B cell (primary cell): ENCODE measurements around the gene ABCA1. TPM values are rescaled to one million over a fixed set of nuclear protein-coding genes. Genes with fewer than 3 reads are reported as not detected.

Experiments
- ATAC-seq: fragments of 200-7000 bp; cut with Tn5 transposase; one replicate; pipeline ENCODE4 v1.10.0; 2021; ENCODE audit warnings: low read depth, mild to moderate bottlenecking, moderate number of reproducible peaks, moderate library complexity
- CTCF ChIA-PET: fragments of 350-600 bp; sonication (Branson Sonifier 250); formaldehyde crosslinking; loops from one replicate; lab custom pipeline; 2021; ENCODE audit warnings: antibody characterized with exemption, inconsistent platforms; lab: Charles Lee
- POLR2A ChIA-PET: fragments of 350-600 bp; sonication (Branson Sonifier 250); formaldehyde crosslinking; loops from one replicate; lab custom pipeline; 2021; ENCODE audit warnings: antibody characterized with exemption; lab: Charles Lee
- DNase-seq: peaks from one replicate; pipeline ENCODE4 v3.0.0; 2013
- H2AFZ ChIP-seq: 2 replicates; pipeline ENCODE4 v1.6.1; 2012; ENCODE audit warnings: mild to moderate bottlenecking, low read depth, low read length; ENCODE audit not compliant: insufficient read depth, poor library complexity, severe bottlenecking
- H3K27ac ChIP-seq, 2 donors: 1 replicate in 1 of 2; 2 replicates in 1 of 2; pipeline ENCODE4 v1.5.1; 2012 to 2013; ENCODE audit warnings: low read length in 2 of 2, mild to moderate bottlenecking in 2 of 2, moderate library complexity in 1 of 2
- H3K27me3 ChIP-seq, 4 experiments: fragments of 200-600 bp in 1 of 4; sonication (generic) in 1 of 4; replicated peaks in 1 of 4; 1 replicate in 2 of 4; 2 replicates in 2 of 4; pipeline versions ENCODE4 v1.6.1 to v1.7.0; 2013 to 2016; ENCODE audit warnings: low read length in 3 of 4, mild to moderate bottlenecking in 2 of 4, mixed read lengths in 1 of 4, moderate library complexity in 1 of 4; ENCODE audit not compliant: insufficient read depth in 4 of 4, control insufficient read depth in 3 of 4; ENCODE audit errors: control extremely low read depth in 1 of 4
- H3K36me3 ChIP-seq, 2 experiments: replicated peaks in 1 of 2; 1 replicate in 1 of 2; 2 replicates in 1 of 2; pipeline versions ENCODE4 v1.6.1 to v1.7.1; 2013; ENCODE audit warnings: low read length in 1 of 2; ENCODE audit not compliant: insufficient read depth in 2 of 2, control insufficient read depth in 1 of 2; ENCODE audit errors: control extremely low read depth in 1 of 2, extremely low read depth in 1 of 2
- H3K4me1 ChIP-seq, 2 donors: fragments of 200-600 bp in 1 of 2; sonication (generic) in 1 of 2; 1 replicate in 1 of 2; 2 replicates in 1 of 2; pipeline versions ENCODE4 v1.5.1 to v1.6.1; 2013 to 2017; ENCODE audit warnings: low read length in 2 of 2; ENCODE audit not compliant: control insufficient read depth in 2 of 2, insufficient read depth in 2 of 2
- H3K4me2 ChIP-seq: replicated peaks from 2 replicates; pipeline ENCODE3; 2012; ENCODE audit warnings: mild to moderate bottlenecking, low read depth, low read length; ENCODE audit not compliant: poor library complexity, severe bottlenecking
- H3K4me3 ChIP-seq, 5 experiments: fragments of 200-600 bp in 1 of 5; sonication (generic) in 1 of 5; 1 replicate in 3 of 5; 2 replicates in 2 of 5; pipeline versions ENCODE4 v1.5.1 to v1.7.0; 2011 to 2016; ENCODE audit warnings: low read length in 4 of 5, mild to moderate bottlenecking in 4 of 5, low read depth in 2 of 5, control low read depth in 1 of 5, moderate library complexity in 1 of 5; ENCODE audit not compliant: insufficient read depth in 1 of 5; ENCODE audit errors: control extremely low read depth in 1 of 5, extremely low read depth in 1 of 5
- H3K79me2 ChIP-seq: fragments of 200-600 bp; sonication (generic); one replicate; pipeline ENCODE4 v1.6.0; 2016; ENCODE audit warnings: low read length; ENCODE audit not compliant: control insufficient read depth, insufficient read depth
- H3K9ac ChIP-seq: fragments of 200-600 bp; sonication (generic); 2 replicates; pipeline ENCODE4 v1.6.1; 2017; ENCODE audit warnings: mild to moderate bottlenecking, low read length, moderate library complexity
- H3K9me3 ChIP-seq, 3 donors: one replicate each; pipeline versions ENCODE4 v1.6.1 to v1.7.1; 2013; ENCODE audit warnings: low read length in 2 of 3; ENCODE audit not compliant: control insufficient read depth in 2 of 3, insufficient read depth in 1 of 3; ENCODE audit errors: control extremely low read depth in 1 of 3
- H4K20me1 ChIP-seq: 2 replicates; pipeline ENCODE4 v1.6.0; 2012; ENCODE audit warnings: mild to moderate bottlenecking, low read length; ENCODE audit not compliant: insufficient read depth, control insufficient read depth, poor library complexity, severe bottlenecking
- H3K27ac Mint-ChIP-seq: one replicate; pipeline ENCODE4 v1.8.0; 2021; ENCODE audit warnings: mixed read lengths
- H3K27me3 Mint-ChIP-seq: one replicate; pipeline ENCODE4 v1.8.0; 2021; ENCODE audit warnings: mixed read lengths
- H3K4me1 Mint-ChIP-seq: one replicate; pipeline ENCODE4 v1.8.0; 2021; ENCODE audit warnings: mixed read lengths
- H3K4me3 Mint-ChIP-seq: one replicate; pipeline ENCODE4 v1.8.0; 2021; ENCODE audit warnings: mixed read lengths
- H3K9me3 Mint-ChIP-seq: one replicate; pipeline ENCODE4 v1.8.0; 2022; ENCODE audit warnings: mixed read lengths; ENCODE audit not compliant: insufficient read depth
- EZH2 ChIP-seq: IDR thresholded peaks from 2 replicates; pipeline ENCODE4 v1.6.1; 2012; ENCODE audit warnings: borderline replicate concordance, low read depth, mild to moderate bottlenecking, moderate library complexity, low read length; ENCODE audit not compliant: insufficient read depth, poor library complexity, severe bottlenecking
- WGBS: methylation state at CpG from one replicate; pipeline ENCODE4 v1.1.5; 2013; ENCODE audit warnings: missing lambda C conversion rate; ENCODE audit not compliant: insufficient coverage; 5-methylcytosine and 5-hydroxymethylcytosine counted together
- intact Hi-C: fragments of 100-400 bp; cut with micrococcal nuclease; formaldehyde crosslinking; loops from one replicate; pipeline ENCODE4 v1.10.0; 2022
- polyA plus RNA-seq: library from polyadenylated mRNA; depleted of rRNA; stranded (reverse); fragments of >200 nt; gene quantifications from 2 replicates; pipeline ENCODE4 v1.2.3, GENCODE V29; 2012
- total RNA-seq, 2 donors: library from RNA; stranded (reverse); fragments of 120-200 nt in 1 of 2; gene quantifications; 1 replicate in 1 of 2; 2 replicates in 1 of 2; pipeline versions ENCODE4 v1.2.3 to v1.2.4, GENCODE V29; 2013 to 2022
- TF ChIP-seq, protein P1 (sequence below): fragments of 200-600 bp; IDR thresholded peaks from one replicate; pipeline ENCODE4 v1.8.0; 2022; ENCODE audit warnings: antibody characterized with exemption, mild to moderate bottlenecking

ABCA1 gene
- total and polyA plus RNA-seq, 2 donors (not counting 1 experiment from before 2014, with no cell fraction given), result 5.2 to 24.0 TPM

- Histone ChIP-seq H3K36me3 (no peaks in the 10 kb centered on the region), H3K4me3 (no peak overlapping the region), H3K27ac (no peak overlapping the region), H3K9ac (no peak overlapping the region), H4K20me1 (no peaks in the 10 kb centered on the region), H3K27me3 (peaks cover 0 to 4% (median 2%) of the 10 kb centered on the region in 4 experiments), H3K4me2 (no peak overlapping the region), H3K4me1 (peaks cover 4 to 14% of the 10 kb centered on the region in 2 donors), H2AFZ (no peak overlapping the region), H3K9me3 (no peaks in the 10 kb centered on the region), H3K79me2 (no peaks in the 10 kb centered on the region)
- WGBS, result 100% methylated on average over 2 of the region's 8 CpGs
- Mint-ChIP-seq H3K4me3 (no peak overlapping the region), H3K4me1 (peaks cover 10% of the 10 kb centered on the region), H3K27ac (no peak overlapping the region), H3K9me3 (no peaks in the 10 kb centered on the region), H3K27me3 (peaks cover 27% of the 10 kb centered on the region)
- intact Hi-C loops, result no loop called here
- TF ChIP-seq EZH2, result no peak
- TF ChIP-seq, protein P1, sequence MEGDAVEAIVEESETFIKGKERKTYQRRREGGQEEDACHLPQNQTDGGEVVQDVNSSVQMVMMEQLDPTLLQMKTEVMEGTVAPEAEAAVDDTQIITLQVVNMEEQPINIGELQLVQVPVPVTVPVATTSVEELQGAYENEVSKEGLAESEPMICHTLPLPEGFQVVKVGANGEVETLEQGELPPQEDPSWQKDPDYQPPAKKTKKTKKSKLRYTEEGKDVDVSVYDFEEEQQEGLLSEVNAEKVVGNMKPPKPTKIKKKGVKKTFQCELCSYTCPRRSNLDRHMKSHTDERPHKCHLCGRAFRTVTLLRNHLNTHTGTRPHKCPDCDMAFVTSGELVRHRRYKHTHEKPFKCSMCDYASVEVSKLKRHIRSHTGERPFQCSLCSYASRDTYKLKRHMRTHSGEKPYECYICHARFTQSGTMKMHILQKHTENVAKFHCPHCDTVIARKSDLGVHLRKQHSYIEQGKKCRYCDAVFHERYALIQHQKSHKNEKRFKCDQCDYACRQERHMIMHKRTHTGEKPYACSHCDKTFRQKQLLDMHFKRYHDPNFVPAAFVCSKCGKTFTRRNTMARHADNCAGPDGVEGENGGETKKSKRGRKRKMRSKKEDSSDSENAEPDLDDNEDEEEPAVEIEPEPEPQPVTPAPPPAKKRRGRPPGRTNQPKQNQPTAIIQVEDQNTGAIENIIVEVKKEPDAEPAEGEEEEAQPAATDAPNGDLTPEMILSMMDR, result no peak
- CTCF ChIA-PET, result interaction anchor here (0.8 to 1.2 kb wide), 3 partner anchors 21 to 445 kb away, joined by 3 read pairs; no protein-coding TSS in a partner anchor
- ATAC-seq, result no peak
- POLR2A ChIA-PET, result no interaction called here
- DNase-seq, result no peak
These were observed 42.5 kb upstream of the ABCA1 start for GRCh38 chr9:104970271-104970987.

DNA sequence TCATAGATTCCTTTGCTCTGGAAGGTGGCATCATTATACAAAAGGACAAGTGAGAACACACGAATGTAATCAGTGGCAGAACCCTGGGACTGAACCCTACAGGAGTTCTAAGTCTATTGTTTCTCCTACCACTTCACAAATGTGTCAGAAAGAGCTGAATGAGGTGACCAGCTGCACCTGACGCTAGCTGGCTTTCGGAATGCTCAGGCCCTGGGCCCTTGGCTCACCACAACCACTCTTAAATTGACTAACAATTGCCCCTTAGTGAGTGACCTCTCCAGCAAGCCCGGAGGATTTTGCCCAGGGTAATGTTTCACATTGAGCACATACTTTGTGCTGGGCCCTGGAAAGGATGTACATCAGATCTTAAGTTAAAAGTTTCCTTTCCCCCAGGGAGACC, 41.2 kb upstream of the ABCA1 start:
- Histone ChIP-seq H3K27ac (no peak overlapping the region), H3K9me3 (no peaks in the 10 kb centered on the region), H3K4me1 (peaks cover 4 to 14% of the 10 kb centered on the region in 2 donors), H2AFZ (no peak overlapping the region), H3K79me2 (no peaks in the 10 kb centered on the region), H3K27me3 (peaks cover 0 to 4% (median 2%) of the 10 kb centered on the region in 4 experiments), H4K20me1 (no peaks in the 10 kb centered on the region), H3K9ac (no peak overlapping the region), H3K4me3 (no peak overlapping the region), H3K36me3 (no peaks in the 10 kb centered on the region), H3K4me2 (no peak overlapping the region)
- 77% methylated on average over 3 of the region's 4 CpGs for WGBS
- DNase-seq (no peak), ATAC-seq (no peak)
- POLR2A ChIA-PET, result interaction anchor here (1.7 kb wide), 1 partner anchor 42 kb away, joined by 14 read pairs; the partner anchor contains the start of gene ABCA1
- Mint-ChIP-seq H3K9me3 (no peaks in the 10 kb centered on the region), H3K4me1 (peaks cover 10% of the 10 kb centered on the region), H3K27ac (no peak overlapping the region), H3K4me3 (peak overlapping the region; percentile 91), H3K27me3 (peaks cover 23% of the 10 kb centered on the region)
- intact Hi-C loops, result loop anchor here (2.0 kb wide), 1 partner anchor 478 kb away; no protein-coding TSS in a partner anchor
- CTCF ChIA-PET, result interaction anchor here (1.0 to 1.2 kb wide), 2 partner anchors 43 to 447 kb away, joined by 3 read pairs; no protein-coding TSS in a partner anchor
- TF ChIP-seq EZH2, result no peak
- TF ChIP-seq, protein P1, result no peak
